DOHH2 (cell line): ENCODE measurements around the gene NDUFA5.
A peak's percentile ranks its signal among the peaks of the same experiment; 100 is the strongest.

Experiments used
- H3F3A ChIP-seq: fragments of 200-600 bp; sonication (generic), shearing (Covaris generic); 2 replicates; pipeline ENCODE4 v1.6.0; 2016; ENCODE audit warnings: antibody characterized with exemption, mild to moderate bottlenecking; ENCODE audit not compliant: control insufficient read depth, insufficient read depth
- H3K27ac ChIP-seq: fragments of 200-600 bp; sonication (generic); 2 replicates; pipeline ENCODE4 v1.5.1; 2014; ENCODE audit warnings: low read depth, mild to moderate bottlenecking, low read length, moderate library complexity
- H3K27me3 ChIP-seq: fragments of 200-600 bp; sonication (generic); 2 replicates; pipeline ENCODE4 v1.6.1; 2014; ENCODE audit warnings: mild to moderate bottlenecking, low read length, mixed read lengths; ENCODE audit not compliant: control insufficient read depth
- H3K36me3 ChIP-seq: fragments of 200-600 bp; sonication (generic); 2 replicates; pipeline ENCODE4 v1.6.1; 2014; ENCODE audit warnings: mild to moderate bottlenecking, low read length, moderate library complexity, mixed read lengths; ENCODE audit not compliant: control insufficient read depth
- H3K4me1 ChIP-seq: fragments of 200-600 bp; sonication (generic); 2 replicates; pipeline ENCODE4 v1.6.1; 2014; ENCODE audit warnings: mild to moderate bottlenecking, low read length, mixed read lengths; ENCODE audit not compliant: control insufficient read depth
- H3K4me2 ChIP-seq: fragments of 200-600 bp; sonication (generic); 2 replicates; pipeline ENCODE4 v1.6.0; 2014; ENCODE audit warnings: mild to moderate bottlenecking, low read length, moderate library complexity
- H3K4me3 ChIP-seq: fragments of 200-600 bp; sonication (generic); 2 replicates; pipeline ENCODE4 v1.5.1; 2014; ENCODE audit warnings: mild to moderate bottlenecking, low read length, mixed read lengths
- H3K79me2 ChIP-seq: fragments of 200-600 bp; sonication (generic); 2 replicates; pipeline ENCODE4 v1.6.1; 2014; ENCODE audit warnings: mild to moderate bottlenecking, low read length, mixed read lengths; ENCODE audit not compliant: control insufficient read depth
- H3K9me2 ChIP-seq: fragments of 200-600 bp; sonication (generic); replicated peaks from 2 replicates; pipeline ENCODE4 v1.6.1; 2014; ENCODE audit warnings: mild to moderate bottlenecking, low read length, mixed read lengths; ENCODE audit not compliant: control insufficient read depth
- H3K9me3 ChIP-seq: fragments of 200-600 bp; sonication (generic); 2 replicates; pipeline ENCODE4 v1.6.1; 2014; ENCODE audit warnings: antibody characterized with exemption, low read length, mixed read lengths; ENCODE audit not compliant: control insufficient read depth, insufficient read depth
- H4K20me1 ChIP-seq: fragments of 200-600 bp; sonication (generic); 2 replicates; pipeline ENCODE4 v1.6.0; 2014; ENCODE audit warnings: low read depth, mild to moderate bottlenecking, antibody characterized with exemption, low read length, moderate library complexity; ENCODE audit not compliant: control insufficient read depth, insufficient read depth
- EZH2phosphoT487 ChIP-seq: fragments of 200-600 bp; sonication (generic); IDR thresholded peaks from 2 replicates; pipeline ENCODE4 v1.6.1; 2017; ENCODE audit warnings: borderline replicate concordance, mild to moderate bottlenecking, antibody characterized with exemption, low read length, moderate library complexity, mixed read lengths
- TF ChIP-seq, protein P1 (sequence below): fragments of 200-600 bp; sonication (generic); IDR thresholded peaks from one replicate; pipeline ENCODE4 v1.5.1; 2014; ENCODE audit warnings: antibody characterized with exemption, mild to moderate bottlenecking, low read depth, low read length; ENCODE audit not compliant: poor library complexity, severe bottlenecking

The NDUFA5 gene

DNA sequence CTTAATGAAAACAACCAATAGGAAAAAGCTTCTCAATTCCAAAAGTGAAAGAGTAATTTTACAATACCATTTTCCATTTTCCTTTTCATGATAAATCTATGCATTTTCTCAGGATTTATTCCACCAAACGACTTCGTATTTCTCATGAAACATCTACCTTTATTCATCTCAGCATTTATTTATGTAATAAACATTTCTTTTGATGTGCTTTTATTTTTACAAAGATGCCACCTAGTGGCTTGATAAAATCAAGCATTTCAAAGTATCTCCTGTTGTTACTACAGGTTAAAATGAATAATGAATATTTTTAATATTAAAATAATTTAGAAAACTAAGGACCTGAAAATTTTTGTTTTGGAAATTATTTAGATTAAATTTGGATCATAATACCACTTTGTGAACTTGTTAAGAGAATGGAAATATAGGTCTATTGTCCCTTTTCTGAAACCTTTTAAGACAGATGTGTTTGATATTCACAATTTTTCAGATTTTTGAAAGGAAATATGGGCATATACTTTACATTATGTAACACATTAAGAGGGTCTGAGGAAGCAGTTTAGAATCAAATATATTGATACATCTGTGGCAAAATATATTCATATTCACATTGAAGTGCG lies 20.5 kb downstream of the NDUFA5 start:
- H3K79me2 ChIP-seq, result no peaks in the 10 kb centered on the region
- H3K27ac ChIP-seq, result no peak overlapping the region
- TF ChIP-seq EZH2phosphoT487, result no peak
- TF ChIP-seq, protein P1, sequence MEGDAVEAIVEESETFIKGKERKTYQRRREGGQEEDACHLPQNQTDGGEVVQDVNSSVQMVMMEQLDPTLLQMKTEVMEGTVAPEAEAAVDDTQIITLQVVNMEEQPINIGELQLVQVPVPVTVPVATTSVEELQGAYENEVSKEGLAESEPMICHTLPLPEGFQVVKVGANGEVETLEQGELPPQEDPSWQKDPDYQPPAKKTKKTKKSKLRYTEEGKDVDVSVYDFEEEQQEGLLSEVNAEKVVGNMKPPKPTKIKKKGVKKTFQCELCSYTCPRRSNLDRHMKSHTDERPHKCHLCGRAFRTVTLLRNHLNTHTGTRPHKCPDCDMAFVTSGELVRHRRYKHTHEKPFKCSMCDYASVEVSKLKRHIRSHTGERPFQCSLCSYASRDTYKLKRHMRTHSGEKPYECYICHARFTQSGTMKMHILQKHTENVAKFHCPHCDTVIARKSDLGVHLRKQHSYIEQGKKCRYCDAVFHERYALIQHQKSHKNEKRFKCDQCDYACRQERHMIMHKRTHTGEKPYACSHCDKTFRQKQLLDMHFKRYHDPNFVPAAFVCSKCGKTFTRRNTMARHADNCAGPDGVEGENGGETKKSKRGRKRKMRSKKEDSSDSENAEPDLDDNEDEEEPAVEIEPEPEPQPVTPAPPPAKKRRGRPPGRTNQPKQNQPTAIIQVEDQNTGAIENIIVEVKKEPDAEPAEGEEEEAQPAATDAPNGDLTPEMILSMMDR, result peak; percentile 33
- H3K4me3 ChIP-seq, result no peak overlapping the region
- H3K4me1 ChIP-seq, result peaks cover 7% of the 10 kb centered on the region
- no peaks in the 10 kb centered on the region for H3K9me2 ChIP-seq
- H3K4me2 ChIP-seq, result no peak overlapping the region
- no peaks in the 10 kb centered on the region for H4K20me1 ChIP-seq
- peaks cover 20% of the 10 kb centered on the region for H3F3A ChIP-seq
- H3K36me3 ChIP-seq, result peaks cover 3% of the 10 kb centered on the region; the same call in 1 of the 2 replicates
- peaks cover 17% of the 10 kb centered on the region for H3K27me3 ChIP-seq
- no peaks in the 10 kb centered on the region for H3K9me3 ChIP-seq

DNA sequence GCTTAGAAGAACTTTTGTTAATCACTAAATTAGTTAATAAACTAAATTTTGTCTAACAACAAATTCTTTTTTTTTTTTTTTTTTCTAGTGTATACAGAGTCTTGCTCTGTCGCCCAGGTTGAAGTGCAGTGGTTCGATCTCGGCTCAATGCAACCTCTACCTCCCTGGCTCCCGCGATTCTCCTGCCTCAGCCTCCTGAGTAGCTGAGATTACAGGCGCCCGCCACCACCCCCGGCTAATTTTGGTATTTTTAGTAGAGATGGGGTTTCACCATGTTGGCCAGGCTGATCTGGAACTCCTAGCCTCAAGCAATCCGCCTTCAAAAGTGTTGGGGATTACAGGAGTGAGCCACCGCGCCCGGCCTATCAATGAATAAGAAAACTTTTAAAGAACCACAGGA lies 22.1 kb downstream of the NDUFA5 start:
- Histone ChIP-seq H4K20me1 (no peaks in the 10 kb centered on the region), H3K4me1 (peaks cover 7% of the 10 kb centered on the region), H3K4me3 (peak overlapping the region; percentile 80), H3K4me2 (peak overlapping the region; percentile 86), H3K27me3 (peaks cover 18% of the 10 kb centered on the region), H3F3A (peaks cover 19% of the 10 kb centered on the region), H3K9me3 (no peaks in the 10 kb centered on the region), H3K9me2 (no peaks in the 10 kb centered on the region), H3K36me3 (no peaks in the 10 kb centered on the region), H3K27ac (no peak overlapping the region), H3K79me2 (no peaks in the 10 kb centered on the region)
- TF ChIP-seq, protein P1, result no peak
- TF ChIP-seq EZH2phosphoT487, result no peak

DNA sequence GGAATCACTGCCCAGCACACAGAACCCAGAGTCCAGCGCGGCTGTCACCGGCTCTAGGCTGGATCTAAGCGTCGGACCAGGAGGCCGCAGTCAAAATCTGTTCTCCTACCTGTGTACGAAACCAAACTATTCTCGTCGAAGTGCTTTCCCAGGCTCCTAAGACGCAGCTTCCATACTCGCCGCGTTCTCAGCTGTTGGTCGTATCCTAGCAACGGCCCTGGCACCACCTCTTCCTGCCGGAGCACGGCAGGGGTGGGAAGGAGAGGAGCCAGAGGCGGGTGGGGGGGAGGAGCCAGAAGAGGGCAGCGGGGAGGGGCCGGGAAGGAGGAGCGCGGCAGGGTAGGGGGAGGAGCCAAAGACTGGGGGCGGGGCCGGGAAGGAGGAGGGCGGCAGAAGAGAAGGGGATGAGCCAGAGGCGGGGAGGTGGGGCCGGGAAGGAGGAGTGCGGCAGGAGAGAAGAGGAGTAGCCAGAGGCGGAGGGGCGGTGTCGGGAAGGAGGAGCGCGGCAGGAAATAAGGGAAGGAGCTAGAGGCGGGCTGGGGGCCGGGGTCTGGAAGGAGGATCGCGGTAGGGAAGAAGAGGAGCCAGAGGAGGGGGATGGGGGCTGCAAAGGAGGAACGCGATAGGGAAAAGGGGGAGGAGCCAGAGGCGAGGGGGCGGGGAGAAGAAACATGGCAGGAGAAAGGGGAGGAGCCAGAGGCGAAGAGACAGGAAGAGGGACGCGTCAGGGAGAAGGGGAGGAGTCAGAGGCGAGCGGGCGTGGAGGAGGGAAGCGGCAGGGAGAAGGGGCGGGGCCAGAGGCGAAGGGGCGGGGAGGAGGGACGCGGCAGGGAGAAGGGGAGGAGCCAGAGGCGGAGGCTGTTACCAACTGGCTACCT lies 23.0 kb downstream of the NDUFA5 start, which contains the start of gene IQUB:
IQUB (minus strand) TSS at position 213 of the 878 bp plus-strand sequence. CDS start 22,255 bp downstream, outside the sequence.
- peak within 1 kb of the TSS; percentile 62 for H3K27ac ChIP-seq
- peaks cover 7% of the 10 kb centered on the region for H3K4me1 ChIP-seq
- H3K27me3 ChIP-seq, result peaks cover 18% of the 10 kb centered on the region
- H3K79me2 ChIP-seq, result no peaks in the 10 kb centered on the region
- TF ChIP-seq, protein P1, result no peak
- no peak; the same call in 1 of the 2 replicates for TF ChIP-seq EZH2phosphoT487
- no peaks in the 10 kb centered on the region for H4K20me1 ChIP-seq
- peaks cover 11% of the 10 kb centered on the region for H3F3A ChIP-seq
- peak within 1 kb of the TSS; percentile 86 for H3K4me2 ChIP-seq
- no peaks in the 10 kb centered on the region for H3K9me2 ChIP-seq
- peak within 1 kb of the TSS; percentile 80 for H3K4me3 ChIP-seq
- H3K9me3 ChIP-seq, result no peaks in the 10 kb centered on the region
- no peaks in the 10 kb centered on the region for H3K36me3 ChIP-seq
